Lung (tissue), 12 donors: Measurements from ENCODE around the gene PSMA5. TPM values are rescaled to one million over a fixed set of nuclear protein-coding genes. Genes with fewer than 3 reads are reported as not detected.

Experiments used
- ATAC-seq: fragments of 200-7000 bp; cut with Tn5 transposase; one replicate; pipeline ENCODE4 v1.9.1; 2020; ENCODE audit warnings: moderate number of reproducible peaks; ENCODE audit not compliant: insufficient read depth, low FRiP score
- DNase-seq, 3 donors: peaks; one replicate each; pipeline ENCODE4 v3.0.0-alpha.2; 2013 to 2017
- H3K27ac ChIP-seq, 2 donors: one replicate each; pipeline ENCODE4 v1.5.1; 2013; ENCODE audit warnings: mild to moderate bottlenecking in 2 of 2, moderate library complexity in 2 of 2, control low read depth in 1 of 2, inconsistent platforms in 1 of 2, low read depth in 1 of 2, low read length in 1 of 2
- H3K27me3 ChIP-seq, 3 donors: one replicate each; pipeline ENCODE4 v1.5.1; 2013; ENCODE audit warnings: low read length in 2 of 3; ENCODE audit not compliant: control insufficient read depth in 3 of 3, insufficient read depth in 3 of 3
- H3K36me3 ChIP-seq, 4 donors: one replicate each; pipeline ENCODE4 v1.5.1; 2013; ENCODE audit warnings: low read length in 4 of 4, mild to moderate bottlenecking in 1 of 4, moderate library complexity in 1 of 4; ENCODE audit not compliant: control insufficient read depth in 4 of 4, insufficient read depth in 4 of 4
- H3K4me1 ChIP-seq, 5 donors: one replicate each; pipeline ENCODE4 v1.5.1; 2013; ENCODE audit warnings: low read length in 5 of 5, mild to moderate bottlenecking in 2 of 5, moderate library complexity in 1 of 5; ENCODE audit not compliant: control insufficient read depth in 5 of 5, insufficient read depth in 5 of 5
- H3K4me3 ChIP-seq: one replicate; pipeline ENCODE4 v1.5.1; 2013; ENCODE audit warnings: mild to moderate bottlenecking, control low read depth, moderate library complexity
- H3K9ac ChIP-seq, 2 donors: one replicate each; pipeline ENCODE4 v1.5.1; 2013; ENCODE audit warnings: low read length in 2 of 2, control low read depth in 1 of 2; ENCODE audit not compliant: insufficient read depth in 1 of 2
- H3K9me3 ChIP-seq, 4 donors: one replicate each; pipeline ENCODE4 v1.5.1; 2013; ENCODE audit warnings: low read length in 3 of 4, mild to moderate bottlenecking in 1 of 4, moderate library complexity in 1 of 4; ENCODE audit not compliant: control insufficient read depth in 4 of 4, insufficient read depth in 3 of 4
- CTCF ChIP-seq: IDR thresholded peaks from 2 replicates; pipeline ENCODE4 v1.5.1; 2012; ENCODE audit warnings: mild to moderate bottlenecking; ENCODE audit errors: control extremely low read depth, extremely low read depth
- WGBS, 2 donors: extraction: QIAGEN DNeasy Blood & Tissue Kit; methylation state at CpG; one replicate each; pipeline ENCODE4 v1.1.7; 2013; 5-methylcytosine and 5-hydroxymethylcytosine counted together
- polyA plus RNA-seq, 2 donors: library from polyadenylated mRNA; stranded (reverse); fragments of 200-250 nt; gene quantifications; one replicate each; pipeline ENCODE4 v1.2.1, GENCODE V29; 2013
- total RNA-seq, 2 donors: library from RNA; depleted of rRNA in 1 of 2; stranded (reverse); fragments of >200 nt in 1 of 2; gene quantifications; one replicate each; pipeline ENCODE4 v1.2.1, GENCODE V29; 2014 to 2021
- donor health status: control.
- donor health status: control.
- donor health status: Bipolar disorder and iron deficiency.
- donor health status: healthy.
- donor health status: DM: yes; HTN: yes; CAD: no.

PSMA5 gene
- total and polyA plus RNA-seq, 4 donors, result 33.8 to 93.0 (median 71.8) TPM

- no peak for TF ChIP-seq CTCF
- WGBS, 2 donors, result 10 to 18% methylated on average over 22 to 23 of the region's 23 CpGs
- H3K27me3 ChIP-seq, result peaks cover 0 to 91% (median 70%) of the 10 kb centered on the region in 3 donors
- ATAC-seq, result no peak
- no peak overlapping the region for H3K4me3 ChIP-seq
- H3K27ac ChIP-seq, result no peak overlapping the region
- peaks cover 0 to 5% (median 5%) of the 10 kb centered on the region in 5 donors for H3K4me1 ChIP-seq
- H3K9ac ChIP-seq, result no peak overlapping the region
- H3K36me3 ChIP-seq, result no peaks in the 10 kb centered on the region
- H3K9me3 ChIP-seq, result no peaks in the 10 kb centered on the region
- DNase-seq, result no peak
Measured at GRCh38 chr1:109467301-109467777, 41.1 kb upstream of the PSMA5 start.

DNA sequence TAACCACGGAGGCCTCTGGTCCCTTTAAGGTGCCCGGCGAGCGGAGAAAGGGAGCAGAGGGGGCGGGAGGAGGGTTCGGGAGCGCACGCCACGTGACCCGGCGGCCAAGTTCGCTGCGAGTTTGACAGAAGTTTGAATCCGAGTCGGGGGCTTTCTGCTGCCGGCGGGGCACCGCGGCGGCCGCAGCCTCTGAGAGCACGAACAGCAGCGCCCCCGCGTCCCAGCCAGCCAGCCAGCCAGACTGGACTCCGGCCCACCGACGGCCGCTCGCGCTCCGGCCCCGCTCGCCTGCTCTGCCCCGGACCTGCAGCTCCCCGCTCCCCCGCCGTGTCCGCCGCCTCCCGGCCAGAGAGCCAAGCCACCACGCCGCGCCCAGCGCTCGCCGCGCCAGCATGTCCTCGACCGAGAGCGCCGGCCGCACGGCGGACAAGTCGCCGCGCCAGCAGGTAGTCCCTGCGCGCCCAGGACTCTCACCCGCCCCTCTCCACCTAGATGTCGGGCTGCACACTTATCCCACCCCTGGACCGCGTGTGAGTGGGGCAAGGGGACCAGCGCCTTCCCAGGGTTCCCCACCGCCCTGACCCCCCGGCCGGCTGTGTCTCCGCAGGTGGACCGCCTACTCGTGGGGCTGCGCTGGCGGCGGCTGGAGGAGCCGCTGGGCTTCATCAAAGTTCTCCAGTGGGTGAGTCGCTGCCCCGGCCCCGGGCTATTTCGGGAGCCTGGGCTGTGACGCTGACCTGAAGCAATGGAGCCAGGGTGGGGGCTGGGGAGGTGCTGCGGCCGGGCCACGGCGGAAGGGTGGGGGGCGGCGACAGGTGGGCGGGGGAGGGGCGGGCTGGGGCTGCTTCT is 40.4 kb upstream of the PSMA5 start, which contains the start of gene SYPL2:
Gene SYPL2 (plus strand): TSS at position 95 of the 849 bp plus-strand sequence. CDS start 298 bp downstream, at position 393.
- peak within 1 kb of the TSS in 1 of 2 donors; percentile 91 for H3K27ac ChIP-seq
- peak; percentile 47 for ATAC-seq
- H3K9me3 ChIP-seq, result no peaks in the 10 kb centered on the region
- no peak within 1 kb of the TSS for H3K9ac ChIP-seq
- TF ChIP-seq CTCF, result no peak
- H3K27me3 ChIP-seq, result peaks cover 0 to 86% (median 68%) of the 10 kb centered on the region in 3 donors
- WGBS, 2 donors, result 1 to 2% methylated on average over 63 to 88 of the region's 88 CpGs
- peak in 2 of 3 donors; percentile 25 to 36 for DNase-seq
- H3K4me3 ChIP-seq, result peak within 1 kb of the TSS; percentile 52
- H3K4me1 ChIP-seq, result peaks cover 0 to 5% (median 5%) of the 10 kb centered on the region in 5 donors
- no peaks in the 10 kb centered on the region for H3K36me3 ChIP-seq

GRCh38 chr1:109466125-109466451 is 39.8 kb upstream of the PSMA5 start:
- Histone ChIP-seq H3K9me3 (no peaks in the 10 kb centered on the region), H3K27me3 (peaks cover 0 to 82% (median 68%) of the 10 kb centered on the region in 3 donors), H3K27ac (peak overlapping the region in 1 of 2 donors; percentile 91), H3K4me1 (peaks cover 0 to 5% (median 5%) of the 10 kb centered on the region in 5 donors), H3K36me3 (no peaks in the 10 kb centered on the region), H3K4me3 (peak overlapping the region; percentile 52), H3K9ac (no peak overlapping the region)
- DNase-seq, result peak in 2 of 3 donors; percentile 16 to 22
- WGBS, 2 donors, result 6 to 8% methylated on average over 24 of the region's 24 CpGs
- no peak for ATAC-seq
- no peak for TF ChIP-seq CTCF
